Fibroblast of skin of scalp (primary cell): ENCODE results near the gene TTLL12. TPM values are rescaled to one million over a fixed set of nuclear protein-coding genes. Genes with fewer than 3 reads are reported as not detected.

Experiments
- DNase-seq: peaks from one replicate; pipeline ENCODE4 v3.0.0-alpha.2; 2013
- polyA plus RNA-seq, 2 experiments: library from polyadenylated mRNA; unstranded; fragments of 120-200 nt; gene quantifications; one replicate each; pipeline ENCODE4 v1.2.1, GENCODE V29; 2013; ENCODE audit not compliant: insufficient read length in 2 of 2

TTLL12 gene
- 27.1 TPM for polyA plus RNA-seq (2013, experiment 1 of 2; ENCODE audit: insufficient read length)
- polyA plus RNA-seq (2013, experiment 2 of 2; ENCODE audit: insufficient read length), result 24.3 TPM

DNA sequence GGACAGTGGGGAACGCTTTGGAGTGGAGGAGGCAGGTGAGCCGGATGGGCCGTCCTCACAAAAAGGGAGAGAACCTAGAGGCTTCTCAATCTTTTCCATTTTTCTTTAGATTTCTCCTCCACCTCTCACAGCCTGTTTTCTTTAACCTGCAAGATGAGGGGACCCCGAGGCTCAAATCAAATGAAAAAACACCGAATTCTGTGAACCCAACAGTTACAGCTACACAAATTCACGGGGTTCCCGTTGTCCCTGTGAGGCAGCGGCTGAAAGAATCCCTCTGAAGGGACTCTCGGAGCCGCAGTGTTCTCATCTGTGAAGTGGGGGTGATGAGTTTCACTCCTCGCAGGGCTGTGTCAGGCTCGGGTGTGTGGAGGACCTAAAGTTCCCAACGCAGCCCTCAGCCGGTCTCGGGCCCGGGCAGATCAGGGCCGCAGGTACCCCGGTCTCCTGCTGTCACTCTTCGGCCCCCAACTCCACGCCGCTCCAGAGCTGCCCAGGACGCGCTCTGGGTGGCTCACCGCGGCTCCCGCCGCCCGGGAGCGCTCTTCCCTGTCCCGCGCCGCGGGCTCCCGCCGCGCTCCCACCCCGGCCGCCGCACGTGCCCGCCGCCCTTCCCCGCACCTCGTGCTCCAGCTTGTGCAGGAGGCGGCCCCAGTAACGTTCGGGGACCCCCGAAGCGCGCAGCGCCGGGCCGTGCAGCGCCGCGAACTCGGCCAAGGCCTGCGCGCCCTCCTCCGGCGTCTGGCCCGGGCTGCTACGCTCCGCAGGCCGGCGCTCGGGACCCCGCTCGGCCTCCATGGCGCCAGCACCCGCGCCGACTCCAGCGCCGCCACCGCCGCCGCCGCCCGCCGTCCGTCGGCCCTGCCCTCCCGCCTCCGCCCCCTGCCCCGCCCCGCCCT is at the start of gene TTLL12:
Gene TTLL12 (minus strand): TSS at position 863 of the 899 bp plus-strand sequence. CDS start 65 bp downstream, at position 798.
- DNase-seq, result peak; percentile 64

DNA sequence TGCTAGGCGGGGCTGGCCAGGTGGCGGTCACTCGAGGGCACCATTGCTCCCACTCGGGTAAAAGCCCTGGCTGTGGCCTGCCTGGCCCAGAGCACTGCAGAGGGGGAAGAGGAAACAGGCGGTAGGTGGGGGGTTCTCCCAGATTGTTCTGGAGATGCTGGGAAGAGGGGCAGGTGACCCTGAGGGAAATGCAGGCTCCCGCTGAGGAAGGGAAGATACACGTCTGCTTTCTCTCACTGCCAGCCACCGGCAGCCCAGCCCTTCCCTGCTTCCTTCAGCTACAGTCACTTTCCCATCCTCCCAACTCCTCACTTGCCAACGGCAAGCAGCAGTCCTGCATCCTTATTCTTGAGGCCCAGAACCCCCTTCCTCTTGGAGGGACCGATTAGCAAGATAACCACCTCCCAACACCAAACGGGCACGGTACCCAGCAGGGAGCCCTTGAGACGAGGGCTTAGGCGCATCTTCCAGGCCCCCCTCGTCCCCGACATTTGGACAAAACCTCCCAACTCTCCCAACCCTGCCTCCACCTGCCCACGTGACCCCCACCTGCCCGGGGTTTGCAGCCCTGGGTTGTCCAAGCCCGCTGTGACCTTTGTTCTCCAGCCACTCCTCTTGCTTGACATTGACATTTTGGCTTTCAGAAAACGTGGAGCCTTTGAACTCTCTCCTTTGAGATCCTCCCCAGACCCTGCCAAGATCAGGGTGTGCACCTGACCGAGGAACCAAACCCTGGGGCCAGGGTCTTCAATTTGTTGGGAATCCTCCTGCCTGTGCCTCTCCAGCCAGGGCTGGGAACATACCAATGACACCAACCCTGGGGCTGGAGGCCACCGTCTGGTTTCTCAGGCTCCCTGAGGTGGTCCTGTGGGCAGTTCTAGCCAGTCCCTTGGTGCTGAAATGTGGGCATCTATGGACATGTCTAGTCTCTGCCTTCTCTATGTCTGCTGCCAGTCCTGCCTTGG is 48.8 kb upstream of the TTLL12 start:
- DNase-seq, result no peak

DNA sequence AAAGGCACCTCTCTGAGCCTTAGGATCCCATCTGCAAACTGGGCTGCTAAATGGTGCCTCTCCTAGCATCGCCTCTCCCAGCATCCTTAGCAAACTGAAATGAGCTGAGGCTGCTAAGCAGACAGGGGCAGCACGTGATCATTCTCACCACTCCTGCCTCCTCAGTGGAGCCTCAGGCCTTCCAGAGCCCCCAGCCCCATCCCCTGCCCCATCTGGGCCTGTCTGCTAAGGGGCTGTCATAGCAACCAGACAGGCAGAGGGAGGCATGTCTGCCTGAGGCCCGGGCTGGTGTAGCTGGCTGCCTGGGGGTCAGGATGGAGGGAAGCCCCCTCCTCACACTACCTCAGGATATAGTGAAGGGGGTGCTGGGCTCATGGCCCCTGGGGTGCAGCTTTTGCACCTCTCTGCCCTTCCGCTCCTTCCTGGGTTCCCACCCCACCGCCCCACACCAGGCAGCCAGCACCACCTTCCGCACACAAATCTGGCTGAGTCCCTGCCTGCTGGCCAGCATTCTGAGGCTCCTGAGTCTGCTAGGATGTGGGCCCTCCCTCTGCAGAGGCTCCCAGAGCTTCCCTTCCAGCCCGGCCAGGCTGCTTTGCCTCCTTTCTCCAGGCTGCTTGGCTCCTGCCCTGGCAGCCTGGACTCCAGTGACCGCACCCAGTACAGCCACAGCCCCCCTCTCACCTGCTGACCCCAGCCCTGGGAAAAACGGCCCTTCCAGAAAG is 47.5 kb upstream of the TTLL12 start:
- DNase-seq, result no peak

DNA sequence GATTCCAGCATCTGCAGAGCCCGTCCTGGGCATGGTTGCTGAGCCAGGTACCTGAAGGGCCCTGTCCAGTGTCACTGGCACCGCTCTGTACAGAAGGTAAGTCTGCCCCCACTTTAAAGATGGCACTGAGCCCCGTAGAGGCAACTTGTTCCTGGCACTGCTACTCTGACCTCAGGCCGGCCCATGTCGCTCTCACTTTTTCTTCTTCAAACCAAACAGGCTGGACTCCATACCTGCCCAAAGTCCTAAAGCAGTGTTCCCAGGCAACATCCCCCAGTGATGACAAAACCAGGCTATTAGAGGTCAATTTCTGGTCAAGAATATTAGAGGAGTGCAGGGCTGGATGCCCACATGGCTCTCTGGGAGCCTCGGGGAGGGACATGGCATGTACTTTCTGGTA is 46.6 kb upstream of the TTLL12 start:
- no peak for DNase-seq

GRCh38 chr22:43232445-43232844 is 45.5 kb upstream of the TTLL12 start:
- no peak for DNase-seq

- no peak for DNase-seq
These were observed 44.7 kb upstream of the TTLL12 start for GRCh38 chr22:43231724-43232034.

DNA sequence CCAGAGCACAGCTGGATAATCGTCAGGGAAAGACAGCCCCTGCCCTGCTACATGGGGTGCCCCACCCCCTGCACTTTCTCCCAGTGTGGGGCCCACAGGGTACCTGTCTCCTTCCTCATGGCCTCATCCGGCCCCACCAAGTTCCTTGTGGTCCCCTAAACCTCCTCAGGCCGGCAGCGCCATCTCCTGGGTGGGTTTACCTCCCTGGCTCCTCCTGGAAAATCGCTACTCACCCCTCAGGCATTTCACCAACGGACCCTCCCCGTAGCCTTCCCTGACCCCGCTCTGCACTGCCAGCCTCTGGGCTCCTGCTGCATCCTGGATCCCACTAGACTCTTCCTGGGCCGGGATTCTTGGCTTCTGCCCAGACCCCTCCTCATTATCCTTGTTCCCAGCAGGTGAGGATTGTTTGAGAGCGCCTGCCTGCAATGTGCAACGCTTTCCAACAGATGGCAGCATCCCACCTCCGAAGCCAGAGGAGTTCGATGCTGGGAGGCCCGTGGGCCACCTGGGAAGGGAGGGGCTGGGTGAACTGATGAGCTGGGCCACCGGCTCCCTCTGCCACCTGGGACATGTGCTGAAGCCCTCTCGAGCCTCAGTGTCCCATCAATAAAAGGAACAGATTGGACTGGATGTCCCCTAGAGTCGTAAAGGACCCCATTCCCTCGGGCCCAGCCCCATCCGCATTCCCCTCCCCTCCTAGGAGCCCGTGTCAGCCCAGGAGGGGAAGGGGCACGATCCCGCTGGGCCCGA is 44.2 kb upstream of the TTLL12 start:
- peak; percentile 33 for DNase-seq

DNA sequence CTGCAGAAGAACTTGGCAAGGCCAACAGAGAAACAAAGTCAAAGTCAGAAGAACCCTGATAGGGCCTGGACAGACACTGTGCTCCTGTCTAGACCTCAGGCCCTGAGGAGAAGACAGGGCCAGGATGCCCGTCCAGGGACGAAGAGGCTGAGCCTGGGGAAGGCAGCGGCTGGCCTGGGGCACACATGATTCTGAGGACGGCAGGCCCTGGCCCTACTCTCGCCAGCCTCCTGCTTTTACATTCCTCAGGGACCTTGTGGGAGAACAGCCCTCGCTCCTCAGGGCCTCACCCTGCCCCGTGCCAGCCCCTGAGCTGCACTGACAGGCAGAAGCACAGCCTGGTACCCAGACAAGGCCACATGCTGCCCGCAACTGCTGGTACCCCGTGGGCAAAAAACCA is 43.6 kb upstream of the TTLL12 start:
- no peak for DNase-seq

- DNase-seq, result no peak
These were observed 41.9 kb upstream of the TTLL12 start for GRCh38 chr22:43228863-43229262.

- DNase-seq, result peak; percentile 25
These were observed 41.4 kb upstream of the TTLL12 start for GRCh38 chr22:43228330-43228729.

GRCh38 chr22:43227239-43227630 is 40.3 kb upstream of the TTLL12 start:
- DNase-seq, result peak; percentile 9

- DNase-seq, result peak; percentile 62
These were observed 39.7 kb upstream of the TTLL12 start for GRCh38 chr22:43226377-43227238.

- no peak for DNase-seq
These were observed 38.7 kb upstream of the TTLL12 start for GRCh38 chr22:43225609-43226008.

DNA sequence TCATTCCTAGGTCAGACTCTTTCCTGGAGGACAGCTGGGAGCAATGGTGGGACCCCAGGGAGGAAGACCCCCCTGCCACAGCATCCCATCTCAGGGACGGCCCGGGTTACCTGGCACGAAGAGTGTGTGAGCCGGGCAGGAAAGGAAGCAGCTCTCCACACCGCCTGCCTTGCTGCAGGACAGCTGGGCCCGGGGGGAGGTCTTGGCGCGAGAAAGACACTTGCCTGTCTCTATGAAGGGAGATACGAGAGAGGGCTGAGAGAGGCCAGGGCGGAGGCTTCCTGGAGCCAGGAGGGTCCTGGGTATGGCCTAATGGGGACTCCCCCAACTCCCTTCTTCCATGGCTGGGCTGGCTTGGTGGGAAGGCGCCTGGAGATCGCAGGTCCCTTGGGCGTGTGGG is 36.1 kb upstream of the TTLL12 start:
- DNase-seq, result no peak

- no peak for DNase-seq
These were observed 35.3 kb upstream of the TTLL12 start for GRCh38 chr22:43222262-43222661.

GRCh38 chr22:43220625-43221380 is 33.9 kb upstream of the TTLL12 start:
- no peak for DNase-seq

- DNase-seq, result no peak
These were observed 31.9 kb upstream of the TTLL12 start for GRCh38 chr22:43218786-43219185.

GRCh38 chr22:43217285-43218030 is 30.5 kb upstream of the TTLL12 start:
- no peak for DNase-seq

DNA sequence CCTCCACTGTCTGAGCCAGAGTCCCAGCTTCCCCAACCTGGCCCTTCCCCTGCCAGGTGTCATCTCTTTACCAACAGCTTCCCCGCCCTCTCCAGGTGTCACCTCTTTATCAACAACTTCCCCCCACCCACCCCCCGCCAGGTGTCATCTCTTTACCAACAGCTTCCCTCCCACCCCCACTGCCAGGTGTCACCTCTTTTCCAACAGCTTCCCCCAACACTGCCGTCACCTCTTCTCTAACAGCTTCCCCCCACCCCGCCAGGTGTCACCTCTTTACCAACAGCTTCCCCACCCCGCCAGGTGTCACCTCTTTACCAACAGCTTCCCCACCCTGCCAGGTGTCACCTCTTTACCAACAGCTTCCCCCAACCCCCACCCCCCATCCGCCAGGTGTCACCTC is 29.8 kb upstream of the TTLL12 start:
- DNase-seq, result no peak
